IPS DF 4.7 (cell line): Measurements from ENCODE around the gene FUT8.
"Not testable (repeated sequence)": the region's sequence is repeated elsewhere in the genome, so short reads cannot be mapped to it uniquely, and the experiment has no call there.

ENCODE experiments used
- DNase-seq: peaks from one replicate; pipeline ENCODE4 v3.0.0-alpha.2; 2013; ENCODE audit warnings: low spot score; ENCODE audit errors: extremely low read depth

Gene FUT8

DNA sequence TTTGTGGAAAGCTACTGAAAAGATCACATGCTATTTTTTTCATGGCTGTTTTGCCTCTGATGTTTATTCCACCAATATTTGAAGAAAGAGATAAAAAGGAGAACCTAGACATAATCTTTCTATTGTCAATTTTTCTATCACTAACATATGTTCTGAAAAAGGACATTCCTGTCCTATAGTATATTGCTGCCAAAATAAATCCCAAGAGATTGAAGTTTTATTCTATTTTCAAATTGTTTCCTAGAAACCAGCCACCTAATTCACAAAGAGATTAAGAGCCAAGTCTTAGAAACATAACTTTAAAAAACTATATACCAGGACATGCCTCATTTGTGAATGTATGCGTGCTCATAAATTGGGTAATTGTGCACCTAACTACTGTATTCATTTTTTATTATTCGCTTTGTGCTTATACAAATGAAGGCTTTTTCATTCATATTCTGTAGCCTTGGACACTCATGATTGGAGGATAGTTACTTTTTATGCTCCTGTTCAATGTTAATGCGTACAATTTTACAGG, 200.7 kb downstream of the FUT8 start:
- DNase-seq = no peak

DNA sequence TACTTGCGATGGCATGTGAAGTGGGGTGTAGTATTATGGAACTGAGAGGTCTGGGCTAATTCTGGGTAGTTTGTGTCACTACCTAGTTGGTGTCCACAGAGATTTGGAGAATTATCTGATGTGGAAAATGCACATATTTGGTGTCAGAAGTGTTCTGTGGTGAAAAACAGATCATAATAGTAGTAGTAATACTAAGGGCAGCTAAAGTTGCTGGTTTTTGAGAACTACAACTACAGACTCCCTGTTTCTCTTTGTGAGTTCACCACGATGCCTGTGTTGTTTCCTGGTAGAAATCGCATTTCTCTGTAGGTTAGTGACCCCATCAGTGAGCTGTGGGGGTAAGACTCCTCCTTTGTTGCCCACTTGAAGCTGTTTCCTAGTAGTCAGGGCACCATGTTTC, 206.5 kb downstream of the FUT8 start:
- DNase-seq = no peak

DNA sequence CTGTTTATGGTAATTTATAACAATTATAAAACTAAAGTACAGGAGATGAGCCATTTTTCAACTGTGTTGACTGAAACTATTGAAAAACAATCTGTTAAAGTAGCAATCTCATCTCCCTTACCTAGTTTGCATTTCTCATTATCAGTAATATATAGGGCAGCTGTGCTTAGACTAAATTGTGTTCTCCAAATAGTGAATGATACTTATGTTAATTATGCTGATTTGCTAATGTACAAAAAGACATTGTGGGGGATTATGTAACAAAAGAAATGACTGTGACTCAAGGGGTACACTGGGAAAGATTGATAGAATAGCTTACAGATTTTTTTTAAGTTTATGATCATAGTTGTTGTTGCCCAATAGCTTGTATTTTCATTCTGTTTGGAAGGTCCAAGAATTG, 207.7 kb downstream of the FUT8 start:
- DNase-seq = no peak

DNA sequence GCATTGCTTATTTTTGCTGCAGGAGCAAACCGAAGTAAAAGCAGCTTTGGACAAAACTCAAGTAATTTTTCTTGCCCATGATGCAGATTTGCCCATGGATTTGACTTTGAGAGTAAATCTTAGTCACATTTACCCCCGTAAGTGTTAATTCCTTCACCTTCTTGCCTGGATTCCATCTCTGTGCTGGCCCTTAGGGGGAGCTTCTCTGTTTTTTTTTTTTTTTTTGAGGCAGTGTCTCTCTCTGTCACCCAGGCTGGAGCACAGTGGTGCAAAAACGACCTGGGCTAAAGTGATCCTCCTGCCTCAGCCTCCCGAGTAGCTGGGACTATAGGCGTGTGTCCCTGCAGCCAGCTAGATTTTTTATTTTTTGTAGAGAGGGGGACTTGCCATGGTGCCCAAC, 210.2 kb downstream of the FUT8 start:
- DNase-seq = no peak

DNA sequence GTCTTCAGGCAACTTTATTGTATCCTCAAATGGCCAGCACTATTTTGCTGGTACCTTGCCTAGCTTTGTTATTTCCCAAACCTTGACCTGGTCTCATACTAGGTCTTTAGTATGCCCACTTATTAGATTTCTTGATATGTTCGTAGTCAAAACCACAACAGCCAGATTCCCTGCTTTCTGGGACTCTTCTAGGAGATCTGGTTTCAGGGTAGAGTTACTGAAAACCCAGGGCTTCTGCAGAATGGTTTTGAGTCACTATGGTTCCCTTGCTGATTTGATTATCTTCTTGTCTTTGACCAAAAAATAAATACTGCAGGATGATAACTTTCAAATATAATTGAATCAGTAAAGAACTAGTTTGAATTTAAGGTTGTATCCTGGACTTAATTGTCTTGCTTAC, 211.2 kb downstream of the FUT8 start:
- DNase-seq = no peak

DNA sequence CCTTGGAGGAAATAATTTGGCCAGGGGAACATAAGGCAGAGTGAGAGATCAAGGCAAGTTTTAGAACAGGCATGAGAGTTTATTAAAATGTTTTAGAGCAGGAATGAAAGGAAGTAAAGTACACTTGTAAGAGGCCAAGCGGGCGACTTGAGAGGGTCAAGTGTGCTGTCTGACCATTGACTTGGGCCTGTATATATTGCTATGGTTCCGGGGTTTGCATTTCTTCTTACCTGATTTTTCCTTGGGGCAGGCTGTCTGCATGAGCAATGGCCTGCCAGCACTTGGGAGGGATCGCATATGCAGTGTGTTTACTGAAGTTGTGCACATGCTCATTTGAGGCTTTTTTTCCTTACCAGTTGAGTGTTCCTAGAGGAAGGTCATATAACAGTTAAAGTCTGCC, 214.8 kb downstream of the FUT8 start:
- no peak for DNase-seq

DNA sequence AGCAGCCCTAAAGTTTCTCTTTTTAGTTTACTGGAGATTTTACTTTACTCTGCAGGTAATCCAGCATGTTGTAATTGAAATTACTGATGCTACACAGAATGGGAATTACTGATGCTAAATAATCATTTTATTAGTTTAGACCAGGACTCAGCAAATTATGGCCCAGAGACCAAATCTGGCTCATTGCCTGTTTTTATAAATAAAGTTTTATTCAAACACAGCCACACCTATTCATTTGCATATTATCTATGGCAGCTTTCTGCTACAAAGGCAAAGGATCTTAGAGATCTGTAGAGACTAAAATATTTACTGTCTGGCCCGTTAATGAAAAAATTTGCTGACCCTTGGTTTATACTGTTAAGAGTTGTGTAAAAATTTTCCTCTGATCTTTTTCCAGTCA, 216.1 kb downstream of the FUT8 start:
- DNase-seq = no peak

DNA sequence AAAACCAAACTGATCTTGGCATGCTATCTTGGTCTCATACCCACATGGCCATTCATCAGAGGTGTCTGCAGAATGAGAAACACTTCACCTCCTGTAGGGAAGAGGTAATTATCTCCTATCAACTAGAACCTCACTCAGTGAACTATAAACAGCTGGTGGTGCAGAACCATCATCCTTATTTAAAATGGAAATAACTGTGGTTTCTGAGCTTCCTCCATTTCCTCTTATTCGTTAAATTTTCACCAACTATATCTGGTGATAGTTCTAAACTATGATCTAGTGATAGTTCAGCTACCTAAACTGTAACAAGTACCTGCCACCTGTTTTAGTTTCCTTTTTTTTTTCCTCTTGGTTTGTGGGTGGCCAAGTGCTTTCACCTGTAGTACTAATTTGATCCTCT, 218.5 kb downstream of the FUT8 start:
- no peak for DNase-seq

DNA sequence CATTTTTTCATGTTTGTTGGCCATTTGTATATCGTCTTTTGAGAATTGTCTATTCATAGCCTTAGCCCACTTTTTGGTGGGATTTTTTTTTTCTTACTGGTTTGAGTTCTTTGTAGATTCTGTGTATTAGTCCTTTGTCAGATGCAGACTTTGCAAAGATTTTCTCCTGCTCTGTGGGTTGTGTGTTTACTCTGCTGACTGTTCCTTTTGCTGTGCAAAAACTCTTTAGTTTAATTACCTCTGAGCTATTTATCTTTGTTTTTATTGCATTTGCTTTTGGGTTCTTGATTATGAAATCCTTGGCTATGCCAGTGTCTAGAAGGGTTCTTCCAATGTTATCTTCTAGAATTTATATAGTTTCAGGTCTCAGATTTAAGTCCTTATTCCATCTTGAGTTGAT, 220.0 kb downstream of the FUT8 start:
- DNase-seq = no peak

DNA sequence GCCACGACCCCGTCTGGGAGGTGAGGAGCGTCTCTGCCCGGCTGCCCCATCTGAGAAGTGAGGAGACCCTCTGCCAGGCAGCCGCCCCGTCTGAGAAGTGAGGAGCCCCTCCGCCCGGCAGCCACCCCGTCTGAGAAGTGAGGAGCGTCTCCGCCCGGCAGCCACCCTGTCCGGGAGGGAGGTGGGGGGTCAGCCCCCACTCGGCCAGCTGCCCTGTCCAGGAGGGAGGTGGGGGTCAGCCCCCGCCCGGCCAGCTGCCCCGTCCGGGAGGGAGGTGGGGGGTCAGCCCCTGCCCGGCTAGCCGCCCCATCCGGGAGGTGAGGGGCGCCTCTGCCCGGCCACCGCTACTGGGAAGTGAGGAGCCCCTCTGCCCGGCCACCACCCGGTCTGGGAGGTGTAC, 221.1 kb downstream of the FUT8 start:
- DNase-seq = not testable (repeated sequence)

DNA sequence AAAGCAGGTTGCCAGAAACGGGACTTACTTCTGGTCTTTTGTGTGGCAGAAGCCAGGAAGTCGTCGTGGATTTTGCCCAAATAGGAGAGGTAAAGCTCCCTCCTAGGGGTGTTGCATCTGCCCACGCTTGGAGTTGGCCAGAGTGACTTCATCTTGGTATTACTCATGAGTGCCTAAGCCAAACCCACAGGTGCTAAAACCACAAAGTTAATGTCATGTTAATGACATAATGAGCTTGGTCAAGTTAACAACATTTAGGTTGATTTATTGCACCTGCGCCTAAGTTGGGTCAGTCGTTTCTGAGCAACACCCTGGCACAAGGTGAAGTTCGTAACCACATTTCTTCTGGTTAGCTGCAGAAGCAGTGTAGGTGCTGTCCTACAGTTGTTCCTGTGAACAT, 225.2 kb downstream of the FUT8 start:
- DNase-seq = no peak

DNA sequence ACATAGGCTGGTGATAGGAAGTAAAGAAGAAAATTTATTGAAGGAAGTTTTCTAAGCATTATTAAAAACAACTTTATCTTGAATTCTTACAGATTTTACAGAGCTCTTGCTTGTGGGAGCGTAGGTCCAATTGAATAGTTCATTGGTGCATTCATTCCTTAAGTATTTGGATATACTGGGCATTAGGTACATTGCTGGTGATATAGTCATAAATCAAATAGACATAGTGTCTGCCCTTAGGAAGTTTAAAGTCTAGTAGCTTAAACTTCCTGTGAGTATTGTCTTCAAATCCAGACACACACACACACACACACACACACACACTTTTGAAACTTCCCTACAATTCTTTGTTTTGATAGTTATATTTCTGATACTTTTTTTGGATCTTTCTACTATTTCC, 226.7 kb downstream of the FUT8 start:
- DNase-seq = no peak

DNA sequence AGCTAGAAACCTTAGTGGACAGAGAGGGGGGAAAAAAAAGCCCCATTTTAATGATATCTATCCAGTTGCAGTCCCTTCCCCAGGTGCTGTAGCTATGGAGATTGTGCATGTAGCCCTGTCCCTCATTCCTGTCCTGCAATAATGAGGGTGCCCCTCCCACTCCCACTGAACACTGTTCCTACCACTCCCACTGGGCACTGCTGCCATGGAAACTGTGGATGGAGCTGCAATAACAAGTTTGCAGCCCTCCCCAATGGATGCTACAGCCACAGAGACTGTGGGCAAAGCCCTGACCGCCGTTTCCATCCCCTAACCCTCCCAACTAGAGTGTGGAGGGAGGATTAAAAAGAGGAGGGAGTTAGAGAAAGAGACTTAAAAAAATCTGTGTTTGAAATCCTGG, 238.3 kb downstream of the FUT8 start:
- DNase-seq = no peak

DNA sequence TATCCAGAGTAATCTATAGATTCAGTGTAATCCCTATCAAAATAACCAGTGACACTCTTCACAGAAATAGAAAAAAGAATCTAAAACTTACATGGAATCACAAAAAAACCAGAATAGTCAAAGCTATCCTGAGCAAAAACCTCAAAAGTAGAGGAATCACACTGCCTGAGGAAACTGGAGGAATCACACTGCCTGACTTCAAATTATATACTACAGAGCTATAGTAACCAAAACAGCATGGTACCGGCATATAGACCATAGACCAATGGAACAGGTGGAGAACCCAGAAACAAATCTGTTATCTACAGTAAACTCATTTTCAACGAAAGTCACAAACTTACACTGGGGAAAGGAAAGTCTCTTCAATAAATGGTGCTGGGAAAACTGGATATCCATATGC, 244.0 kb downstream of the FUT8 start:
- no peak for DNase-seq

DNA sequence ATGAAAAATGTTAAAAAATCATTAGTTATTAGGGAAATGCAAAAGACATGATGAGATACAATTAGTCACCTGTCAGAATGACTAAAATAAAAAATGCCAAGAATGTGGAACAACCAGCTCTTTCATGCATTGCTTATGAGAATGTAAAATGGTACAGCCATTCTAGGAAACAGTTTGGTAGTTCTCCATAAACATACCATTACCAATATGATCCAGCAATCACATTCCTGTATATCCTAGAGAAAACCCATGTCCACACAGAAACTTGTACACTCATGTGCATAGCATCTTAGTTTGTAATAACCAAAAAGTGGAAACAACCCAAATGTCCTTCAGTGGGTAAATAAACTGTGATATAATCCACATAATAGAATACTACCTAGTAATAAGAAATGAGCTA, 245.7 kb downstream of the FUT8 start:
- DNase-seq = no peak

DNA sequence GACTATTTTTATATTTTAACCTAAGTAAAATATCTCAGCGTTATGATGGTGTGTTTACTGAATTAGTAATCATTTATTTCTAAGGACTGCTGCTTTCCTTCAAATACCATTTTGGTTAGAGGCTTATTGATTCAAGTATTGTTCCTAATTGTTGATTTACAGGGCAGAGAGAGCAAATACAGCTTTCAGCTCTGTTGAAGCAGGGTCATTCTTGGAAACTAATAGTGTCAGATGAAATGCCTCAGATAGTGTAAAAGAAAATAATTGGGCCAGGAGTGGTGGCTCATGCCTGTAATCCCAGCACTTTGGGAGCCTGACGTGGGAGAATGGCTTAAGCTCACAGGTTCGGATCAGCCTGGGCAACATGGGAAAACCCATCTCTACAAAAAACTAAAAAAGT, 249.3 kb downstream of the FUT8 start:
- no peak for DNase-seq

DNA sequence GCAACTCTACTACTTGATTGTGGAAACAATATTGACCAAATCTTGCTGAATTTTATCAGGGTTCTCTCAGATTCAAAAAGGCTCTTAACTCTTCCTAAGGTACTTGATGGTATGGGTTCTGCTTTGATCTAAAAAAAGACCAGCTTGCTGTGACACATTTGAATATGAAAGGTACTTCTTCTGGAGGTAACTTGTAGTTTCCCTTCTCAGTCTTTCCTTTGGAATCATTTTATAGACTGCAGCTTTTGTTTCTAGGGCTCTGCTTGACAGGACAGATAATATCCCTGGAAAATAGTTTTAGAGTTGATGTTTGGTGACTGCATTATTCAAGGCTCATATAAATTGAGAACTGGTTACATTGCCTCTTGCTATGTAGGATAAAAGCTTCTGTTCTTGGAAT, 251.9 kb downstream of the FUT8 start:
- DNase-seq = peak; percentile 16

DNA sequence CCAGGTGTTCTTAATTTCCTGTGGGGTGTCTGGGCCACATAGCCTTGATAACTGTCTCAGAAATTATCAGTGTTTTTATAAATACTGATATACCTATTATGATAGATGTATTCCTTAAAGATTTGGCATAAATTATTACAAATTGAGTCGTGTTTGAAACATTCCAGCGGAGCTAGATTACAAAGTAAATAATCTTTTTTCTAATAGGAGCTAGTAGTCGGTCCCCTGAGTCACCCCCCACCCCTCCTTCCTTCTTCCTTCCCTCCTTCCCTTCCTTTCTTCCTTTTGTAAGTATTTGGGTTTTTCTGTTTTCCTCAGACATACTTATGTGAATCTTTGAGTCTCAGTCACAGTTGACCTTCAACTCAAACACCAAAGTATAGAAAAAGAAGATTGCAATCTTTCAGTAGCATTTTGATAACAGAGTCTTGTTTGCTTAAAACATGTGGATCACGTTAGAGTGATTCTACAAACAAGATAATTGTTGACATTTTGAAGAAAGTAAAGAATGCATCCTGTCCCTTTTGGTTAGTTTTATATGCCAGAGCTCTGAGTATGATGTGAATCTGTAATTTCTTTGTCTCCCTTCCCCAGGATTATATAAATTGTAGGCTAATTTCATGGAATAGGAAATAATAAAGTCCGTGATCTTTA, 264.0 kb downstream of the FUT8 start:
- DNase-seq = no peak

DNA sequence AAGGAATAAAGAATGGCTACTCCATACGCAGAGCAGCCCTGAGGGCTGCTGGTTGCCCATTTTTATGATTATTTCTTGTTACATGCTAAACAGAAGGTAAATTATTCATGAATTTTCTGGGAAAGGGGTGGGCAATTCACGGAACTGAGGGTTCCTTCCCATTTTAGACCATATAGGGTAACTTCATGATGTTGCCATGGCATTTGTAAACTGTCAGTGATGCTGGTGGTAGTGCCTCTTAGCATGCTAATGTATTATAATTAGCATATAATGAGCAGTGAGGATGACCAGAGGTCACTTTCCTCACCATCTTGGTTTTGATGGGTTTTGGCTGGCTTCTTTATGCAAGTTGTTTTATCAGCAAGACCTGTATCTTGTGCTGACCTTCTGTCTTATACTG, 273.0 kb downstream of the FUT8 start:
- no peak for DNase-seq

DNA sequence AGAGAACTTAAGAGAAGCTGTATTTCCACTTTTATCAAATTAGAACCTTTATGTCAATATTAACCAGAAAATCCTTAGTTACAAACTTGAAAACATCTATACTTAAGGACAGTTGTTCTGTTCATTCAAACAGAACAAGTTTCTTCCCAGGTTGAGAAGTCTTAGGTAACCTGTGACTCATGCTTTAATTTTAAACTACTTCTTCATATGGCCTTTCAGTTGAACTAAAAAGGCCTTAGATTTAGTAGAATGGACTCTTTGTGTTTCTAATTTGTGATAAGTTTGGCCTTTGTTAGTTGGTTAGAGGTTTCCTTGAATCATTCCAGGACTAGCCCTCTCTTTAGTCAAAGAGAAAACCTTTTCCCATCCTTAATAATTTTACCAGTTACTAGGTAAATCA, 274.2 kb downstream of the FUT8 start:
- DNase-seq = no peak

DNA sequence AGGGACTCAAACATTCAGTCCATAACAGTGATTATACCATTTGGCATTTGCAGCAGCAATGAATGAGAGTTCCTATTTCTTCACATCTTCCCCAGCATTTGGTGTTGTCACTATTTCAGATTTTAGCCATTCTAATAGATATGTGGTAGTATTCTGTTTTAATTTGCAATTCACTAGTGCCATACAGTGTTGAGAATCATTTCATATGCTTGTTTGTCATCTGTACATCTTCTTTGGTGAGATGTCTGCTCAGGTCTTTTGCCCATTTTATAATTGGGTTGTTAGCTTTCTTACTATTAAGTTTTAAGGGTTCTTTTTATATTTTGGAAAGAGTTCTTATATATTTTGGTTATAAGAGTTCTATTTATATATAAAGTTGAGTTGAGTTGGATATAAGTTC, 276.5 kb downstream of the FUT8 start:
- DNase-seq = no peak

DNA sequence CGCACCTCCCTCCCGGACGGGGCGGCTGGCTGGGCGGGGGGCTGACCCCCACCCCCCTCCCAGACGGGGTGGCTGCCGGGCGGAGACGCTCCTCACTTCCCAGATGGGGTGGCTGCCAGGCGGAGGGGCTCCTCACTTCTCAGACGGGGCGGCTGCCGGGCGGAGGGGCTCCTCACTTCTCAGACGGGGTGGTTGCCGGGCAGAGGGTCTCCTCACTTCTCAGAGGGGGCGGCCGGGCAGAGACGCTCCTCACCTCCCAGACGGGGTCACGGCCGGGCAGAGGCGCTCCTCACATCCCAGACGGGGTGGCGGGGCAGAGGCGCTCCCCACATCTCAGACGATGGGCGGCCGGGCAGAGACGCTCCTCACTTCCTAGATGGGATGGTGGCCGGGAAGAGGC, 280.0 kb downstream of the FUT8 start:
- DNase-seq = not testable (repeated sequence)

DNA sequence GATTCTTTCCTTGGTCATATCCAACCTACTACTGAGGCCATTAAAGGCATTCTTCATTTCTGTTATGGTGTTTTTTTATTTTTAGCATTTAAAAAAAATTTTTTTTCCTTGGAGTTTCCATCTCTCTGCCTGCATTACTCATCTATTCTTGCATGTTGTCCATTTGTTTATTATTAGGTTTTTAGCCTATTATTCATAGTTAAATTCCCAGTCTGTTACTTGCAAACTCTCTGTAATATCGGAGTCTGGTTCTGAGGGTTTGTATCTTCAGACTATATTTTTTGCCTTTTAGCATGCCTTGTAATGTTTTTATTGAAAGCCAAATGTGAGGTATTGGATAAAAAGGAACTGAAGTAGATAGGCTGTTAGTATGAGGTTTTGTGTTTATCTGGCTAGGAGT, 284.3 kb downstream of the FUT8 start:
- no peak for DNase-seq

DNA sequence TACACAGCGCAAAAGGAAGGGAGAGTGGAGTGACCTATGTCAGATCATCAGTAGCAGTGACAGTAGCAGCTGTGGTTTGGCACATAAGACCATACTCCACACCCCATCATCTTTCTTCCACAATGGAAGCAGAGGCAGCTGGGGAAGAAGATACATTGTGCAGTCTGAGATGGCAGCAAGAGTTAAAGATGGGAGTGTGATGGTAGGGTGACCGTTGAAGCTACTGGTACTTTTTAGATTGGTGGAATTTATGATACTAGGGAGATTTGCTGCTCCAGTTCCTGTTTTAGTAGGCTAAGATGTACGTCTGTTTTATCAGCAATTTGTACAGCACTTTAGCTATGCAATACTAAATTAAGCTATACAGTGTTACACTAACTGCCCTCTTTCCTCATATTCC, 291.0 kb downstream of the FUT8 start:
- DNase-seq = no peak
